Measurements from ENCODE around the gene DCDC2C. TPM values are rescaled to one million over a fixed set of nuclear protein-coding genes. Genes with fewer than 3 reads are reported as not detected.

Gene DCDC2C
- total and polyA plus RNA-seq, 2 donors (not counting 3 experiments of a cell fraction or from before 2014, with no cell fraction given): not detected

DNA sequence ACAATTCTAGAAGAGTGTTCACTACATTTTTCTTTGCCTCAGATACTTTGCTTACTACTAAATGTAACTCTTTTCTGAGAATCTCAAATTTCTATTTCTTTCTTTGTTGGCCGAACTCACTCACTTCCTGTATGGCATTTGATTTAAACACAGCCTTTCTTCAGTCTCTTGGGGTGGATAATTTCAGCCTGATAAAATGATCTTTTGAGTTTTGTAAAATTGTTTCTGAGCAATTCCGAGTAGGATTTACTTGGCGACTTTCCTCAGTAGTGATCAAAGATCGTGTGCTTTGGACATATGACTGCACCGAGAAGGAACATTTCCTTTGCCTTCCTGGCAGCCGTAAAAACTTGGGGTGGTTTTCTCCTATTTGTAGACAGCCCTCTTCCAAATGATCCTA is 127.4 kb downstream of the DCDC2C start:
- intact Hi-C loops (cut with micrococcal nuclease): no loop called here
- DNase-seq (ENCODE audit: low read depth, low spot score) (no peak), FAIRE-seq (no peak)
- TF ChIP-seq EZH2 (IDR thresholded peaks at IDR 0.05; ENCODE audit: borderline replicate concordance, low read depth, low read length, severe bottlenecking): no peak
- TF ChIP-seq FOS (IDR thresholded peaks at IDR 0.05; ENCODE audit: borderline replicate concordance, insufficient read depth, low read length): no peak
- TF ChIP-seq GATA2 (IDR thresholded peaks at IDR 0.05; ENCODE audit: insufficient read depth, insufficient read length, low read depth, low read length): no peak
- no peak for TF ChIP-seq POLR2A (IDR thresholded peaks at IDR 0.05; ENCODE audit: low read depth, low read length)
- TF ChIP-seq, protein P1, sequence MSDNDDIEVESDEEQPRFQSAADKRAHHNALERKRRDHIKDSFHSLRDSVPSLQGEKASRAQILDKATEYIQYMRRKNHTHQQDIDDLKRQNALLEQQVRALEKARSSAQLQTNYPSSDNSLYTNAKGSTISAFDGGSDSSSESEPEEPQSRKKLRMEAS (IDR thresholded peaks at IDR 0.05; ENCODE audit: insufficient read depth, insufficient read length): no peak
- TF ChIP-seq, protein P2, sequence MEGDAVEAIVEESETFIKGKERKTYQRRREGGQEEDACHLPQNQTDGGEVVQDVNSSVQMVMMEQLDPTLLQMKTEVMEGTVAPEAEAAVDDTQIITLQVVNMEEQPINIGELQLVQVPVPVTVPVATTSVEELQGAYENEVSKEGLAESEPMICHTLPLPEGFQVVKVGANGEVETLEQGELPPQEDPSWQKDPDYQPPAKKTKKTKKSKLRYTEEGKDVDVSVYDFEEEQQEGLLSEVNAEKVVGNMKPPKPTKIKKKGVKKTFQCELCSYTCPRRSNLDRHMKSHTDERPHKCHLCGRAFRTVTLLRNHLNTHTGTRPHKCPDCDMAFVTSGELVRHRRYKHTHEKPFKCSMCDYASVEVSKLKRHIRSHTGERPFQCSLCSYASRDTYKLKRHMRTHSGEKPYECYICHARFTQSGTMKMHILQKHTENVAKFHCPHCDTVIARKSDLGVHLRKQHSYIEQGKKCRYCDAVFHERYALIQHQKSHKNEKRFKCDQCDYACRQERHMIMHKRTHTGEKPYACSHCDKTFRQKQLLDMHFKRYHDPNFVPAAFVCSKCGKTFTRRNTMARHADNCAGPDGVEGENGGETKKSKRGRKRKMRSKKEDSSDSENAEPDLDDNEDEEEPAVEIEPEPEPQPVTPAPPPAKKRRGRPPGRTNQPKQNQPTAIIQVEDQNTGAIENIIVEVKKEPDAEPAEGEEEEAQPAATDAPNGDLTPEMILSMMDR (IDR thresholded peaks at IDR 0.05; ENCODE audit: extremely low read depth in 1 of 2, insufficient read depth in 1 of 2, low read depth in 1 of 2, low read length in 2 of 2): no peak
- TF ChIP-seq POLR2AphosphoS5 (IDR thresholded peaks at IDR 0.05; ENCODE audit: insufficient read depth, low read depth, low read length): no peak
- no peak for TF ChIP-seq JUN (IDR thresholded peaks at IDR 0.05; ENCODE audit: borderline replicate concordance, insufficient read depth, insufficient read length, low read depth)
- TF ChIP-seq MYC (IDR thresholded peaks at IDR 0.05; ENCODE audit: low read depth, low read length): no peak
- H3K4me3 ChIP-seq (replicated peaks in 1 of 3; ENCODE audit: insufficient read depth in 1 of 3, low read depth in 1 of 3, low read length in 3 of 3): no peak overlapping the region
- H3K9ac ChIP-seq (replicated peaks; ENCODE audit: extremely low read depth, insufficient read depth, low read length): no peak overlapping the region
- H4K20me1 ChIP-seq (replicated peaks; ENCODE audit: control insufficient read depth, extremely low read depth, insufficient read depth, low read length): no peaks in the 10 kb centered on the region
- ChIA-PET CTCF (no interaction called here), POLR2A (no interaction called here)
- no peak overlapping the region for H3K27ac ChIP-seq (ENCODE audit: insufficient read depth, low read depth, low read length)
- no peaks in the 10 kb centered on the region for H3K9me1 ChIP-seq (replicated peaks; ENCODE audit: control insufficient read depth, extremely low read depth, insufficient read depth, low read length)
- peaks cover 2% of the 10 kb centered on the region for H3K9me3 ChIP-seq (replicated peaks; ENCODE audit: control insufficient read depth, insufficient read depth, low read length)
- no peaks in the 10 kb centered on the region for H3K79me2 ChIP-seq (ENCODE audit: control insufficient read depth, insufficient read depth, low read length)
- H3K4me1 ChIP-seq (ENCODE audit: control insufficient read depth, extremely low read depth, insufficient read depth, low read length): no peaks in the 10 kb centered on the region
- H2AFZ ChIP-seq (ENCODE audit: low read depth, low read length): no peak overlapping the region
- no peak overlapping the region for H3K4me2 ChIP-seq (ENCODE audit: insufficient read depth, low read length)
- dilution Hi-C loops (cut with MboI; ENCODE audit: extremely low pct_ligation_motif_present, low sequenced_read_pairs): no loop called here
- BruUV-seq (replicated peaks): no TSS peak
- H3K27me3 ChIP-seq (ENCODE audit: control insufficient read depth in 2 of 2, insufficient read depth in 2 of 2, low read length in 2 of 2): no peaks in the 10 kb centered on the region
- H3K36me3 ChIP-seq (ENCODE audit: control insufficient read depth in 2 of 2, extremely low read depth in 1 of 2, insufficient read depth in 2 of 2, low read length in 2 of 2): no peaks in the 10 kb centered on the region
